Calu3 (cell line): ENCODE measurements around the gene PTPRN2. TPM values are rescaled to one million over a fixed set of nuclear protein-coding genes. Genes with fewer than 3 reads are reported as not detected.

Experiments
- BruUV-seq: library from RNA; stranded (reverse); fragments of 400-500 nt; replicated peaks from 2 replicates; lab custom pipeline; 2021; lab: Mats Ljungman, UMichigan
- CTCF ChIA-PET: fragments of 300-600 bp; sonication (Branson Sonifier 250); formaldehyde crosslinking; loops from one replicate; lab custom pipeline; 2022; ENCODE audit warnings: antibody characterized with exemption; lab: Charles Lee
- DNase-seq: peaks from one replicate; pipeline ENCODE4 v3.0.0; 2022
- H3K27ac Mint-ChIP-seq: one replicate; pipeline ENCODE4 v1.8.0; 2022; ENCODE audit warnings: mixed read lengths; ENCODE audit not compliant: unreplicated experiment
- H3K27me3 Mint-ChIP-seq: one replicate; pipeline ENCODE4 v1.8.0; 2022; ENCODE audit warnings: mixed read lengths; ENCODE audit not compliant: unreplicated experiment
- H3K36me3 Mint-ChIP-seq: one replicate; pipeline ENCODE4 v1.8.0; 2022; ENCODE audit warnings: mild to moderate bottlenecking, moderate library complexity, mixed read lengths; ENCODE audit not compliant: insufficient read depth, unreplicated experiment
- H3K4me1 Mint-ChIP-seq: one replicate; pipeline ENCODE4 v1.8.0; 2022; ENCODE audit warnings: mild to moderate bottlenecking, low read depth, mixed read lengths; ENCODE audit not compliant: unreplicated experiment
- H3K4me3 Mint-ChIP-seq: one replicate; pipeline ENCODE4 v1.8.0; 2022; ENCODE audit warnings: mild to moderate bottlenecking, low read depth, moderate library complexity, mixed read lengths; ENCODE audit not compliant: unreplicated experiment
- H3K9me3 Mint-ChIP-seq: one replicate; pipeline ENCODE4 v1.8.0; 2022; ENCODE audit warnings: low read depth, mixed read lengths; ENCODE audit not compliant: unreplicated experiment
- intact Hi-C: fragments of 100-400 bp; cut with micrococcal nuclease; formaldehyde crosslinking; loops from one replicate; pipeline ENCODE4 v1.10.0; 2022; ENCODE audit not compliant: unreplicated experiment
- total RNA-seq: library from RNA; stranded (reverse); gene quantifications from 2 replicates; pipeline ENCODE4 v1.2.3, GENCODE V29; 2022
- TF ChIP-seq, protein P1 (sequence below): fragments of 200-600 bp; IDR thresholded peaks from one replicate; pipeline ENCODE4 v1.8.0; 2022; ENCODE audit warnings: antibody characterized with exemption; ENCODE audit not compliant: unreplicated experiment

The PTPRN2 gene
- total RNA-seq, 1 experiment from 2014 or later = 2.0 TPM

DNA sequence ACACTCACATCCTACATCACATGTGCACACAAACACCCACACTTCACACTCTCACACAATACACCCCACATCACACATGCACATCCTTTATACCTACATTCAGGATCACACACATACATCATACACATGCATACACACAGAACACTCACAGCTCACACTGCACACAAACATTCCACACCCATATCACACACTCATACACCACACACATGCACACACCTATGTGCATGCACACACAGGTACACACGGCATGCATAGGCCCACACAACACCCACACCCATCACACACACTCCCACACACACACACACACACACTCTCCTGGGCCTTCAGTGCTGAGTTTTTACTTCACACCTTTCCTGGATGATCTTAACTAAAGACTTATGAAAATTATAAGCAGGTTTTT is 1030.4 kb downstream of the PTPRN2 start:
- Mint-ChIP-seq H3K4me3 (no peak overlapping the region), H3K27me3 (no peaks in the 10 kb centered on the region), H3K36me3 (no peaks in the 10 kb centered on the region), H3K4me1 (no peaks in the 10 kb centered on the region), H3K27ac (no peak overlapping the region), H3K9me3 (no peaks in the 10 kb centered on the region)
- no peak for DNase-seq
- intact Hi-C loops = loop anchor here (5.0 kb wide), 1 partner anchor 130 kb away; no protein-coding TSS in a partner anchor
- BruUV-seq = no TSS peak
- CTCF ChIA-PET = no interaction called here
- TF ChIP-seq, protein P1, sequence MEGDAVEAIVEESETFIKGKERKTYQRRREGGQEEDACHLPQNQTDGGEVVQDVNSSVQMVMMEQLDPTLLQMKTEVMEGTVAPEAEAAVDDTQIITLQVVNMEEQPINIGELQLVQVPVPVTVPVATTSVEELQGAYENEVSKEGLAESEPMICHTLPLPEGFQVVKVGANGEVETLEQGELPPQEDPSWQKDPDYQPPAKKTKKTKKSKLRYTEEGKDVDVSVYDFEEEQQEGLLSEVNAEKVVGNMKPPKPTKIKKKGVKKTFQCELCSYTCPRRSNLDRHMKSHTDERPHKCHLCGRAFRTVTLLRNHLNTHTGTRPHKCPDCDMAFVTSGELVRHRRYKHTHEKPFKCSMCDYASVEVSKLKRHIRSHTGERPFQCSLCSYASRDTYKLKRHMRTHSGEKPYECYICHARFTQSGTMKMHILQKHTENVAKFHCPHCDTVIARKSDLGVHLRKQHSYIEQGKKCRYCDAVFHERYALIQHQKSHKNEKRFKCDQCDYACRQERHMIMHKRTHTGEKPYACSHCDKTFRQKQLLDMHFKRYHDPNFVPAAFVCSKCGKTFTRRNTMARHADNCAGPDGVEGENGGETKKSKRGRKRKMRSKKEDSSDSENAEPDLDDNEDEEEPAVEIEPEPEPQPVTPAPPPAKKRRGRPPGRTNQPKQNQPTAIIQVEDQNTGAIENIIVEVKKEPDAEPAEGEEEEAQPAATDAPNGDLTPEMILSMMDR = no peak

- BruUV-seq = no TSS peak
- Mint-ChIP-seq H3K9me3 (no peaks in the 10 kb centered on the region), H3K27me3 (no peaks in the 10 kb centered on the region), H3K27ac (no peak overlapping the region), H3K4me1 (no peaks in the 10 kb centered on the region), H3K36me3 (no peaks in the 10 kb centered on the region), H3K4me3 (no peak overlapping the region)
- intact Hi-C loops = loop anchor here (5.0 kb wide), 1 partner anchor 131 kb away; no protein-coding TSS in a partner anchor
- TF ChIP-seq, protein P1 = no peak
- no peak for DNase-seq
- CTCF ChIA-PET = no interaction called here
Observed at GRCh38 chr7:157556642-157556944, 1031.0 kb downstream of the PTPRN2 start.

DNA sequence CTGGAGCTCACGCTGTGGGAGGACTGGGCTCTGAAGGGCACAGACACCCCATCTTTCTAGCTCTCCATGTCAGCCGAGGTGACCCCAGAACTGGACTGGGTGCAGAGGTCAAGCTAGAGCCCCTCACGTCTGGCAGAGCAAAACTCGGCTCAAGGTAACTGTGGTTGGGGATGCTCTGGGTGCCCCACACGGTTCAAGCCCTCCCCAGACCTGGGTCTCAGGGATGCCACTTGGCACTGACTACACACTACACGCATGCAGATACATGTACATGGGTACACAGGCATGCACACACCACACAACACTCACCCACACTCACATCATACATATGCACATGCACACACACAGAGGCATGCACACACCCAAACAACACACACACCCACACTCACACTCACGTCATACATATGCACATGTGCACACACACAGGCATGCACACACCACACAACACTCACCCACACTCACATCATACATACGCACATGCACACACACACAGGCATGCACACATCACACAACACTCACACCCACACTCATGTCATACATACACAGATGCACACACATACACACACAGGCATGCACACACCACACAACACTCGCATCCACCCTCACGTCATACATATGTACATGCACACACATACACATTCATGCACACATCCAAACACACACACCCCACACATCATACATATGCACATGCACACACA is 1031.5 kb downstream of the PTPRN2 start:
- CTCF ChIA-PET = interaction anchor here (0.9 to 1.5 kb wide), 2 partner anchors 10 to 14 kb away, joined by 3 read pairs; no protein-coding TSS in a partner anchor
- Mint-ChIP-seq H3K4me1 (no peaks in the 10 kb centered on the region), H3K4me3 (no peak overlapping the region), H3K27me3 (no peaks in the 10 kb centered on the region), H3K36me3 (no peaks in the 10 kb centered on the region), H3K9me3 (no peaks in the 10 kb centered on the region), H3K27ac (no peak overlapping the region)
- no TSS peak for BruUV-seq
- intact Hi-C loops = loop anchor here (2.0 to 5.0 kb wide), 2 partner anchors 123 to 131 kb away; no protein-coding TSS in a partner anchor
- DNase-seq = no peak
- TF ChIP-seq, protein P1 = no peak

DNA sequence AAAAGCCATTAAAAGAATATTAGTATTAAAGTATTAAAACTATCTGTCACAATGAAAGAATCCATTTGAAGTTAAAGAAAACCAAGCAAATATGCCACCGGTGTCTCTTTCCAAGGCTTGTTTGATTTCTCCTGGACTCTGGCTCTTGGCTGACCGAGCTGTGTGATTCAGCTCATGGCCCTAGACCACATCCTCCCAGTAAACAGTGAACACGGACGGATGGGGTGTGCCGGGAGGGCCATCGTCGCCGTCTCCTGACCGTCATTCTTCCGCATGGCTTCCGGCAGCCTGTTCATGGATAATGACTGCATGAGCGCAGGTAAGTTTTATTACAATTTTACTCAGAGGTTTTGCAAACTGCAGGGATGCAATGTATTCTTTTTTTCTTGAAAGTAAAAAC is 1032.3 kb downstream of the PTPRN2 start:
- Mint-ChIP-seq H3K4me3 (no peak overlapping the region), H3K9me3 (no peaks in the 10 kb centered on the region), H3K4me1 (no peaks in the 10 kb centered on the region), H3K27ac (no peak overlapping the region), H3K36me3 (no peaks in the 10 kb centered on the region), H3K27me3 (no peaks in the 10 kb centered on the region)
- TF ChIP-seq, protein P1 = no peak
- peak; percentile 70 for DNase-seq
- no TSS peak for BruUV-seq
- CTCF ChIA-PET = interaction anchor here (0.7 to 1.5 kb wide), 6 partner anchors 9 to 952 kb away, joined by 3 to 4 read pairs (median 3); no protein-coding TSS in a partner anchor
- intact Hi-C loops = loop anchor here (2.0 to 5.0 kb wide), 2 partner anchors 123 to 132 kb away; no protein-coding TSS in a partner anchor
